OCI-LY7 (cell line): Measurements from ENCODE around the gene FAM20A. TPM values are rescaled to one million over a fixed set of nuclear protein-coding genes. Genes with fewer than 3 reads are reported as not detected.
A peak's percentile ranks its signal among the peaks of the same experiment; 100 is the strongest.

ENCODE experiments used
- BruUV-seq: library from RNA; stranded (reverse); fragments of 400-500 nt; replicated peaks from 2 replicates; lab custom pipeline; 2021; lab: Mats Ljungman, UMichigan
- CTCF ChIA-PET: fragments of 300-600 bp; sonication (Branson Sonifier 250); formaldehyde crosslinking; loops from one replicate; lab custom pipeline; 2022; ENCODE audit warnings: antibody characterized with exemption; ENCODE audit not compliant: unreplicated experiment; lab: Charles Lee
- POLR2A ChIA-PET: fragments of 300-600 bp; sonication (Branson Sonifier 250); formaldehyde crosslinking; loops from one replicate; lab custom pipeline; 2022; ENCODE audit warnings: antibody characterized with exemption; lab: Charles Lee
- DNase-seq: peaks from one replicate; pipeline ENCODE4 v3.0.0-alpha.2; 2015; ENCODE audit warnings: low spot score
- H2AFZ ChIP-seq: fragments of 200-600 bp; sonication (generic), shearing (Covaris generic); 2 replicates; pipeline ENCODE4 v1.6.1; 2014; ENCODE audit warnings: mild to moderate bottlenecking, antibody characterized with exemption, low read length, moderate library complexity
- H3K27ac ChIP-seq: fragments of 200-600 bp; sonication (generic); 2 replicates; pipeline ENCODE4 v1.5.1; 2014; ENCODE audit warnings: mixed run types, low read depth, mild to moderate bottlenecking, moderate library complexity, low read length, inconsistent platforms; ENCODE audit not compliant: poor library complexity, severe bottlenecking
- H3K36me3 ChIP-seq: fragments of 200-600 bp; sonication (generic); 2 replicates; pipeline ENCODE4 v1.6.1; 2014; ENCODE audit warnings: mild to moderate bottlenecking, antibody characterized with exemption, low read length, moderate library complexity, mixed read lengths; ENCODE audit not compliant: insufficient read depth
- H3K4me1 ChIP-seq: fragments of 200-600 bp; sonication (generic); 2 replicates; pipeline ENCODE4 v1.5.1; 2014; ENCODE audit warnings: mild to moderate bottlenecking, low read length; ENCODE audit not compliant: insufficient read depth, poor library complexity, severe bottlenecking
- H3K4me2 ChIP-seq: fragments of 200-600 bp; sonication (generic); 2 replicates; pipeline ENCODE4 v1.6.1; 2014; ENCODE audit warnings: mild to moderate bottlenecking, low read length
- H3K4me3 ChIP-seq: fragments of 200-600 bp; sonication (generic); 2 replicates; pipeline ENCODE4 v1.5.1; 2014; ENCODE audit warnings: mild to moderate bottlenecking, low read depth, low read length; ENCODE audit not compliant: poor library complexity, severe bottlenecking
- H3K79me2 ChIP-seq: fragments of 200-600 bp; sonication (generic); 2 replicates; pipeline ENCODE4 v1.6.1; 2016; ENCODE audit warnings: low read depth, mild to moderate bottlenecking, low read length, moderate library complexity, mixed read lengths; ENCODE audit not compliant: insufficient read depth
- H3K9me2 ChIP-seq: fragments of 200-600 bp; sonication (generic); 2 replicates; pipeline ENCODE4 v1.6.1; 2016; ENCODE audit warnings: mild to moderate bottlenecking, low read length, mixed read lengths; ENCODE audit not compliant: insufficient read depth
- H3K9me3 ChIP-seq: fragments of 200-600 bp; sonication (generic); 2 replicates; pipeline ENCODE4 v1.6.1; 2014; ENCODE audit warnings: mild to moderate bottlenecking, mixed run types, low read length, mixed read lengths
- H4K20me1 ChIP-seq: fragments of 200-600 bp; sonication (generic); 2 replicates; pipeline ENCODE4 v1.6.1; 2014; ENCODE audit warnings: mild to moderate bottlenecking, antibody characterized with exemption, low read length, moderate library complexity, mixed read lengths; ENCODE audit not compliant: insufficient read depth
- EZH2phosphoT487 ChIP-seq: fragments of 200-600 bp; sonication (generic); IDR thresholded peaks from 2 replicates; pipeline ENCODE4 v1.6.1; 2018; ENCODE audit warnings: low read depth, borderline replicate concordance, mild to moderate bottlenecking, mixed run types, antibody characterized with exemption, low read length, moderate library complexity, mixed read lengths
- intact Hi-C: fragments of 100-400 bp; cut with micrococcal nuclease; formaldehyde crosslinking; loops from one replicate; pipeline ENCODE4 v1.10.0; 2022; ENCODE audit not compliant: unreplicated experiment
- total RNA-seq, 2 experiments: library from RNA; depleted of rRNA in 1 of 2; stranded (reverse); fragments of >200 nt in 1 of 2; shearing (Covaris generic) in 1 of 2; gene quantifications; 2 replicates each; pipeline ENCODE4 v1.2.3, GENCODE V29; 2014 to 2022
- TF ChIP-seq, protein P1 (sequence below): fragments of 200-600 bp; sonication (generic); conservative IDR thresholded peaks from 2 replicates; pipeline ENCODE4 v1.5.1; 2014; ENCODE audit warnings: mild to moderate bottlenecking, antibody characterized with exemption, low read length, moderate library complexity, mixed read lengths

FAM20A gene
- total RNA-seq, 2 experiments from 2014 or later, result not detected

DNA sequence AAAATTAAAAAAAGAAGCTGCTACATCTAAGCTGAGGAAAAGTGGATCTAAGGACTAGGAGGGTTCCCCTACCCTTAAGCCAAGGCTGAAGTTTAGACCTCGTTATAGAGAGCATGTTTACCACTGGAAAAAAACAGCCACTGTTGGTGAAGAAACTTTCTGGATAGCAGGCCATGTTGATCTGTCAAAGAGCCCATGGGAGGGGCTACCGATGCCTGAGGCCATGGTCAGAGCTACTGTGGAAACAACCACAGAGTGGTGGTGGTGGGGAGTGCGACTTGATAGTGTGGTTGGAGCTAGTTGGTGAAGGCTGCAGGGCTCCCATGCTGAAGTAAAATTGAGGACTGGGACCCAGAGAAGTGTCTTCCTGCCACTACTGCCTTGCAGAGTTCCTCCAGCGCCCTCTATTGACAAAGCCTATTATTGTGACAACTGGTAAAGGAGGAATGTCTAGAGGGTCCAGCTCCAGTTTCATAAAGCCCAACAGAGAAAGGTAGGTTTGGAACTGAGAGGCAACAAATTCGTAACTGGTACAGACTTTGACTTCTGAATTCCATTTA lies 12.7 kb upstream of the FAM20A start:
- H3K4me2 ChIP-seq, result no peak overlapping the region
- H3K9me3 ChIP-seq, result peaks cover 6% of the 10 kb centered on the region
- CTCF ChIA-PET, result interaction anchor here (1.0 to 1.4 kb wide), 2 partner anchors 74 to 80 kb away, joined by 3 to 5 read pairs; no protein-coding TSS in a partner anchor
- no peaks in the 10 kb centered on the region for H4K20me1 ChIP-seq
- H3K79me2 ChIP-seq, result no peaks in the 10 kb centered on the region
- TF ChIP-seq, protein P1, sequence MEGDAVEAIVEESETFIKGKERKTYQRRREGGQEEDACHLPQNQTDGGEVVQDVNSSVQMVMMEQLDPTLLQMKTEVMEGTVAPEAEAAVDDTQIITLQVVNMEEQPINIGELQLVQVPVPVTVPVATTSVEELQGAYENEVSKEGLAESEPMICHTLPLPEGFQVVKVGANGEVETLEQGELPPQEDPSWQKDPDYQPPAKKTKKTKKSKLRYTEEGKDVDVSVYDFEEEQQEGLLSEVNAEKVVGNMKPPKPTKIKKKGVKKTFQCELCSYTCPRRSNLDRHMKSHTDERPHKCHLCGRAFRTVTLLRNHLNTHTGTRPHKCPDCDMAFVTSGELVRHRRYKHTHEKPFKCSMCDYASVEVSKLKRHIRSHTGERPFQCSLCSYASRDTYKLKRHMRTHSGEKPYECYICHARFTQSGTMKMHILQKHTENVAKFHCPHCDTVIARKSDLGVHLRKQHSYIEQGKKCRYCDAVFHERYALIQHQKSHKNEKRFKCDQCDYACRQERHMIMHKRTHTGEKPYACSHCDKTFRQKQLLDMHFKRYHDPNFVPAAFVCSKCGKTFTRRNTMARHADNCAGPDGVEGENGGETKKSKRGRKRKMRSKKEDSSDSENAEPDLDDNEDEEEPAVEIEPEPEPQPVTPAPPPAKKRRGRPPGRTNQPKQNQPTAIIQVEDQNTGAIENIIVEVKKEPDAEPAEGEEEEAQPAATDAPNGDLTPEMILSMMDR, result peak; percentile 99
- no peak for TF ChIP-seq EZH2phosphoT487
- H3K4me3 ChIP-seq, result no peak overlapping the region
- H2AFZ ChIP-seq, result peak overlapping the region; percentile 35; the same call in 1 of the 2 replicates
- H3K27ac ChIP-seq, result no peak overlapping the region
- intact Hi-C loops, result loop anchor here (1.0 to 2.0 kb wide), 2 partner anchors 75 to 147 kb away; no protein-coding TSS in a partner anchor
- POLR2A ChIA-PET, result interaction anchor here (0.6 to 1.1 kb wide), 10 partner anchors 12 to 963 kb away, joined by 3 to 7 read pairs (median 3); partner anchors contain the start of gene FAM20A
- peak; percentile 86 for DNase-seq
- no peaks in the 10 kb centered on the region for H3K4me1 ChIP-seq
- BruUV-seq, result no TSS peak
- H3K36me3 ChIP-seq, result no peaks in the 10 kb centered on the region
- H3K9me2 ChIP-seq, result no peaks in the 10 kb centered on the region

DNA sequence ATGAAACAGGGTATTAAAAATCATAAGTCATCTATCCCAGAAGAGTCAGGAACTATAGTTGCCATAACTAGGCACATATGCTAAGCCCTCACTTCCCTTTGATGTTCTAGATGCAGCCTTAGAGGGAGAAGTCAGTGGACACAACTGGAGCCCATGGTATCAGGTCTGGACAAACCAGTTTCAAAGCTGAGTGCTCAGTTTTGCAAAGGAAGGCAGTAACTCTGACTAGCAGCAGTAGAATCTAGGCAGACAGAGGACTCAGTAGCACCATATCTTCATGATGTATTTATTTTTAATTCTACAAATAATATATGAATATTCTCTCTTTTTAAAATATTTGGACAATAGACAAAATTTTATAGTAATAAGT lies 11.7 kb upstream of the FAM20A start:
- Histone ChIP-seq H2AFZ (no peak overlapping the region), H3K9me3 (peaks cover 12% of the 10 kb centered on the region), H3K4me2 (no peak overlapping the region), H3K9me2 (no peaks in the 10 kb centered on the region), H3K36me3 (no peaks in the 10 kb centered on the region), H3K79me2 (no peaks in the 10 kb centered on the region), H3K4me3 (no peak overlapping the region), H3K27ac (no peak overlapping the region), H4K20me1 (no peaks in the 10 kb centered on the region), H3K4me1 (no peaks in the 10 kb centered on the region)
- BruUV-seq, result no TSS peak
- DNase-seq, result no peak
- ChIA-PET CTCF (interaction anchor here (1.4 kb wide), 1 partner anchor 73 kb away, joined by 5 read pairs; no protein-coding TSS in a partner anchor), POLR2A (interaction anchor here (0.7 to 0.8 kb wide), 2 partner anchors 15 to 962 kb away, joined by 3 read pairs; no protein-coding TSS in a partner anchor)
- intact Hi-C loops, result loop anchor here (2.0 kb wide), 1 partner anchor 146 kb away; no protein-coding TSS in a partner anchor
- TF ChIP-seq EZH2phosphoT487, result no peak
- TF ChIP-seq, protein P1, result no peak
